Thymus (tissue), 14 donors: ENCODE data around the gene PCARE. TPM values are rescaled to one million over a fixed set of nuclear protein-coding genes. Genes with fewer than 3 reads are reported as not detected.
A peak's percentile ranks its signal among the peaks of the same experiment; 100 is the strongest.

Experiments used
- DNase-seq, 9 donors: peaks; one replicate each; pipeline ENCODE4 v3.0.0-alpha.2; 2013; ENCODE audit warnings: low spot score in 9 of 9, low read depth in 6 of 9, missing footprints in 1 of 9
- H3K27ac ChIP-seq, 2 donors: one replicate each; pipeline ENCODE4 v1.5.1; 2013; ENCODE audit warnings: control low read depth in 1 of 2, low read depth in 1 of 2, low read length in 1 of 2, mild to moderate bottlenecking in 1 of 2, moderate library complexity in 1 of 2
- H3K27me3 ChIP-seq, 2 donors: one replicate each; pipeline ENCODE4 v1.5.1; 2013; ENCODE audit warnings: low read length in 1 of 2; ENCODE audit not compliant: control insufficient read depth in 2 of 2, insufficient read depth in 1 of 2
- H3K36me3 ChIP-seq, 2 donors: one replicate each; pipeline ENCODE4 v1.5.1; 2013; ENCODE audit warnings: low read length in 1 of 2, mild to moderate bottlenecking in 1 of 2, moderate library complexity in 1 of 2; ENCODE audit not compliant: control insufficient read depth in 2 of 2, insufficient read depth in 2 of 2
- H3K4me1 ChIP-seq, 2 donors: one replicate each; pipeline ENCODE4 v1.5.1; 2013; ENCODE audit warnings: low read length in 2 of 2; ENCODE audit not compliant: control insufficient read depth in 2 of 2, insufficient read depth in 2 of 2
- H3K4me3 ChIP-seq, 2 donors: one replicate each; pipeline ENCODE4 v1.5.1; 2013; ENCODE audit warnings: low read length in 2 of 2, control low read depth in 1 of 2, mild to moderate bottlenecking in 1 of 2
- H3K9me3 ChIP-seq, 2 donors: one replicate each; pipeline ENCODE4 v1.5.1; 2013; ENCODE audit warnings: low read length in 1 of 2, mild to moderate bottlenecking in 1 of 2; ENCODE audit not compliant: control insufficient read depth in 2 of 2, insufficient read depth in 1 of 2
- WGBS: extraction: QIAGEN DNeasy Blood & Tissue Kit; methylation state at CpG from one replicate; pipeline ENCODE4 v1.1.7; 2013; 5-methylcytosine and 5-hydroxymethylcytosine counted together
- long read RNA-seq, 10 donors: transcript quantifications; one replicate each; lab custom pipeline, GENCODE V29; 2026
- polyA plus RNA-seq: library from polyadenylated mRNA; stranded (reverse); fragments of 200-250 nt; gene quantifications from one replicate; pipeline ENCODE4 v1.2.3, GENCODE V29; 2013
- total RNA-seq: library from RNA; stranded (reverse); fragments of 120-200 nt; gene quantifications from one replicate; pipeline ENCODE4 v1.2.4, GENCODE V29; 2013
- donor health status: healthy.

PCARE gene
- total RNA-seq: 0.09 TPM
- polyA plus RNA-seq: 0.02 TPM
- long read RNA-seq, donor 1: 0 reads
- long read RNA-seq, donor 2: 0 reads
- long read RNA-seq, donor 3: 0 reads
- long read RNA-seq, donor 4: 0 reads
- long read RNA-seq, donor 5: 0 reads
- long read RNA-seq, donor 6: 0 reads
- long read RNA-seq, donor 7: 0 reads
- long read RNA-seq, donor 8: 0 reads
- long read RNA-seq, donor 9: 0 reads
- long read RNA-seq, donor 10: 0 reads

GRCh38 chr2:29074411-29074810, at the start of gene PCARE:
Gene PCARE (minus strand): TSS chr2:29074523. CDS start chr2:29074261, 262 bp downstream.
- peaks cover 3 to 6% of the 10 kb centered on the region in 2 donors for H3K4me1 ChIP-seq
- H3K4me3 ChIP-seq: no peak within 1 kb of the TSS
- no peaks in the 10 kb centered on the region for H3K9me3 ChIP-seq
- H3K27me3 ChIP-seq: no peaks in the 10 kb centered on the region
- no peaks in the 10 kb centered on the region for H3K36me3 ChIP-seq
- DNase-seq: no peak
- WGBS: 97% methylated on average over 8 of the region's 8 CpGs
- peak within 1 kb of the TSS in 1 of 2 donors; percentile 2 for H3K27ac ChIP-seq

- DNase-seq: no peak
- no peak overlapping the region for H3K4me3 ChIP-seq
- H3K27ac ChIP-seq: no peak overlapping the region
- peaks cover 0 to 4% of the 10 kb centered on the region in 2 donors for H3K4me1 ChIP-seq
- no peaks in the 10 kb centered on the region for H3K27me3 ChIP-seq
- H3K9me3 ChIP-seq: no peaks in the 10 kb centered on the region
- peaks cover 3 to 18% of the 10 kb centered on the region in 2 donors for H3K36me3 ChIP-seq
- WGBS: 99% methylated on average over 3 of the region's 3 CpGs
These were observed 49.5 kb upstream of the PCARE start for GRCh38 chr2:29123617-29124349.

- peaks cover 0 to 13% of the 10 kb centered on the region in 2 donors for H3K4me1 ChIP-seq
- peaks cover 3 to 14% of the 10 kb centered on the region in 2 donors for H3K36me3 ChIP-seq
- 99% methylated on average over 2 of the region's 2 CpGs for WGBS
- DNase-seq: no peak
- peaks cover 0 to 11% of the 10 kb centered on the region in 2 donors for H3K27me3 ChIP-seq
- H3K4me3 ChIP-seq: no peak overlapping the region
- no peak overlapping the region for H3K27ac ChIP-seq
- H3K9me3 ChIP-seq: no peaks in the 10 kb centered on the region
These were observed 46.5 kb upstream of the PCARE start for GRCh38 chr2:29120846-29121245.

- Histone ChIP-seq H3K9me3 (no peaks in the 10 kb centered on the region), H3K4me1 (peaks cover 8 to 21% of the 10 kb centered on the region in 2 donors), H3K27me3 (peaks cover 0 to 23% of the 10 kb centered on the region in 2 donors), H3K27ac (no peak overlapping the region), H3K4me3 (no peak overlapping the region), H3K36me3 (peaks cover 0 to 10% of the 10 kb centered on the region in 2 donors)
- WGBS: 33% methylated on average over 4 of the region's 4 CpGs
- DNase-seq: peak in 1 of 9 donors; percentile 48
These were observed 44.9 kb upstream of the PCARE start for GRCh38 chr2:29119211-29119610.

GRCh38 chr2:29117636-29118303, 43.4 kb upstream of the PCARE start:
- DNase-seq: no peak
- peaks cover 0 to 30% of the 10 kb centered on the region in 2 donors for H3K27me3 ChIP-seq
- peaks cover 8 to 21% of the 10 kb centered on the region in 2 donors for H3K4me1 ChIP-seq
- H3K36me3 ChIP-seq: no peaks in the 10 kb centered on the region
- no peaks in the 10 kb centered on the region for H3K9me3 ChIP-seq
- H3K27ac ChIP-seq: no peak overlapping the region
- WGBS: 95% methylated on average over 2 of the region's 2 CpGs
- H3K4me3 ChIP-seq: no peak overlapping the region

GRCh38 chr2:29115797-29116781, 41.8 kb upstream of the PCARE start:
- 2% methylated on average over 53 of the region's 53 CpGs for WGBS
- peak; percentile 13 to 87 (median 59) for DNase-seq
- peaks cover 8 to 21% of the 10 kb centered on the region in 2 donors for H3K4me1 ChIP-seq

GRCh38 chr2:29114946-29115609, 40.8 kb upstream of the PCARE start, which contains the start of gene CLIP4:
Gene CLIP4 (plus strand): TSS chr2:29115415. CDS start chr2:29121389, 5,974 bp downstream.
- H3K4me3 ChIP-seq: peak within 1 kb of the TSS; percentile 48 to 85
- H3K4me1 ChIP-seq: peaks cover 8 to 21% of the 10 kb centered on the region in 2 donors
- 3% methylated on average over 76 of the region's 76 CpGs for WGBS
- H3K36me3 ChIP-seq: no peaks in the 10 kb centered on the region
- DNase-seq: peak in 7 of 9 donors; percentile 33 to 76 (median 47)
- no peaks in the 10 kb centered on the region for H3K9me3 ChIP-seq
- H3K27me3 ChIP-seq: peaks cover 0 to 33% of the 10 kb centered on the region in 2 donors
- H3K27ac ChIP-seq: peak within 1 kb of the TSS; percentile 86 to 98

More at GRCh38 chr2:29115797-29116781, 41.8 kb upstream of the PCARE start:
- no peaks in the 10 kb centered on the region for H3K36me3 ChIP-seq
- no peaks in the 10 kb centered on the region for H3K9me3 ChIP-seq
- peaks cover 0 to 33% of the 10 kb centered on the region in 2 donors for H3K27me3 ChIP-seq
- peak overlapping the region; percentile 48 to 85 for H3K4me3 ChIP-seq
- peak overlapping the region; percentile 86 to 98 for H3K27ac ChIP-seq

GRCh38 chr2:29114586-29114945, 40.2 kb upstream of the PCARE start:
- 79% methylated on average over 10 of the region's 10 CpGs for WGBS
- Histone ChIP-seq H3K4me1 (peaks cover 8 to 21% of the 10 kb centered on the region in 2 donors), H3K27ac (peak overlapping the region; percentile 58 to 98), H3K36me3 (no peaks in the 10 kb centered on the region), H3K9me3 (no peaks in the 10 kb centered on the region), H3K27me3 (peaks cover 0 to 33% of the 10 kb centered on the region in 2 donors), H3K4me3 (peak overlapping the region; percentile 40 to 85)
- peak in 4 of 9 donors; percentile 15 to 65 (median 25) for DNase-seq
